H1 (cell line): ENCODE data around the gene TTYH2. TPM values are rescaled to one million over a fixed set of nuclear protein-coding genes. Genes with fewer than 3 reads are reported as not detected.

Source experiments
- CTCF ChIA-PET: fragments of 300-600 bp; sonication (Branson Sonifier 250); formaldehyde crosslinking; loops from one replicate; lab custom pipeline; 2021; ENCODE audit not compliant: partially characterized antibody; lab: Charles Lee
- POLR2A ChIA-PET: fragments of 300-600 bp; sonication (Branson Sonifier 250); formaldehyde crosslinking; loops from one replicate; lab custom pipeline; 2021; ENCODE audit warnings: inconsistent platforms; ENCODE audit not compliant: partially characterized antibody; lab: Charles Lee
- DNase-seq, 2 experiments: peaks; one replicate each; pipeline versions ENCODE4 v3.0.0 to v3.0.0-alpha.2; 2010 to 2022; ENCODE audit warnings: low spot score in 2 of 2, low read depth in 1 of 2, mixed read lengths in 1 of 2
- FAIRE-seq: peaks from 2 replicates; lab custom pipeline; 2011; peaks lifted over from hg19 to GRCh38; lab: Jason Lieb, UNC
- H2AFZ ChIP-seq: 2 replicates; pipeline ENCODE4 v1.8.1; 2012; ENCODE audit warnings: low read length, inconsistent platforms
- H2AK5ac ChIP-seq: 2 replicates; pipeline ENCODE4 v1.6.1; 2013; ENCODE audit warnings: low read depth, low read length
- H2BK120ac ChIP-seq: replicated peaks from 2 replicates; pipeline ENCODE3; 2013; ENCODE audit warnings: low read depth, low read length, inconsistent platforms
- H2BK12ac ChIP-seq: 2 replicates; pipeline ENCODE4 v1.6.1; 2013; ENCODE audit warnings: low read depth, low read length
- H2BK15ac ChIP-seq: 2 replicates; pipeline ENCODE4 v1.6.1; 2013; ENCODE audit warnings: low read length
- H2BK20ac ChIP-seq: 2 replicates; pipeline ENCODE4 v1.6.1; 2013; ENCODE audit warnings: low read length
- H2BK5ac ChIP-seq: 2 replicates; pipeline ENCODE4 v1.6.1; 2013; ENCODE audit warnings: low read depth, low read length
- H3K14ac ChIP-seq: 2 replicates; pipeline ENCODE4 v1.6.1; 2013; ENCODE audit warnings: inconsistent platforms; ENCODE audit not compliant: insufficient read length
- H3K18ac ChIP-seq: 2 replicates; pipeline ENCODE4 v1.6.1; 2013; ENCODE audit warnings: low read length; ENCODE audit errors: extremely low read depth
- H3K23ac ChIP-seq: 2 replicates; pipeline ENCODE4 v1.6.1; 2013; ENCODE audit warnings: inconsistent platforms; ENCODE audit not compliant: insufficient read length
- H3K23me2 ChIP-seq: 2 replicates; pipeline ENCODE4 v1.6.1; 2013; ENCODE audit warnings: low read depth, low read length
- H3K27ac ChIP-seq: 2 replicates; pipeline ENCODE4 v1.6.1; 2011; ENCODE audit warnings: low read depth, low read length, inconsistent platforms
- H3K27me3 ChIP-seq, 4 experiments: replicated peaks in 1 of 4; 1 replicate in 1 of 4; 2 replicates in 3 of 4; pipeline versions ENCODE4 v1.6.1 to v1.8.1; 2011 to 2013; ENCODE audit warnings: low read length in 3 of 4, mild to moderate bottlenecking in 3 of 4, inconsistent platforms in 2 of 4, mixed read lengths in 2 of 4, moderate library complexity in 1 of 4; ENCODE audit not compliant: control insufficient read depth in 3 of 4, insufficient read depth in 3 of 4; ENCODE audit errors: extremely low read depth in 1 of 4
- H3K36me3 ChIP-seq, 4 experiments: 2 replicates each; pipeline versions ENCODE4 v1.6.1 to v1.8.1; 2011 to 2013; ENCODE audit warnings: mild to moderate bottlenecking in 4 of 4, low read length in 3 of 4, moderate library complexity in 2 of 4, control low read depth in 1 of 4, inconsistent platforms in 1 of 4; ENCODE audit not compliant: insufficient read depth in 4 of 4, control insufficient read depth in 2 of 4
- H3K4ac ChIP-seq: replicated peaks from 2 replicates; pipeline ENCODE3; 2013; ENCODE audit warnings: low read length, low read depth, mixed read lengths, inconsistent platforms; ENCODE audit not compliant: insufficient read length
- H3K4me1 ChIP-seq, 4 experiments: replicated peaks in 1 of 4; 1 replicate in 1 of 4; 2 replicates in 3 of 4; pipeline versions ENCODE4 v1.6.1 to v1.8.1; 2011 to 2013; ENCODE audit warnings: low read length in 3 of 4, inconsistent platforms in 2 of 4, mixed read lengths in 1 of 4; ENCODE audit not compliant: insufficient read depth in 4 of 4, control insufficient read depth in 3 of 4
- H3K4me2 ChIP-seq, 2 experiments: 2 replicates each; pipeline versions ENCODE4 v1.6.1 to v1.8.1; 2011 to 2013; ENCODE audit warnings: low read depth in 2 of 2, low read length in 2 of 2, control low read depth in 1 of 2, inconsistent platforms in 1 of 2, mild to moderate bottlenecking in 1 of 2; ENCODE audit not compliant: insufficient read depth in 1 of 2
- H3K4me3 ChIP-seq, 4 experiments: fragments of 200-600, 300-600 bp in 1 of 4; sonication (generic), shearing (Covaris generic), sonication (Bioruptor Twin) in 1 of 4; 2 replicates each; pipeline versions ENCODE4 v1.5.1 to v1.8.1; 2011 to 2016; ENCODE audit warnings: low read length in 4 of 4, low read depth in 3 of 4, control low read depth in 2 of 4, inconsistent platforms in 2 of 4, mild to moderate bottlenecking in 2 of 4, mixed read lengths in 1 of 4, moderate library complexity in 1 of 4; ENCODE audit not compliant: insufficient read depth in 2 of 4; ENCODE audit errors: extremely low read depth in 1 of 4
- H3K56ac ChIP-seq: replicated peaks from 2 replicates; pipeline ENCODE3; 2013; ENCODE audit warnings: low read depth, mild to moderate bottlenecking, mixed read lengths, low read length, inconsistent platforms; ENCODE audit not compliant: insufficient read length
- H3K79me1 ChIP-seq: 2 replicates; pipeline ENCODE4 v1.6.1; 2013; ENCODE audit warnings: low read depth, low read length, control low read depth
- H3K79me2 ChIP-seq, 2 experiments: 2 replicates each; pipeline versions ENCODE4 v1.6.1 to v1.8.1; 2012 to 2013; ENCODE audit warnings: low read length in 2 of 2, mild to moderate bottlenecking in 2 of 2, inconsistent platforms in 1 of 2; ENCODE audit not compliant: insufficient read depth in 2 of 2, control insufficient read depth in 1 of 2
- H3K9ac ChIP-seq, 4 experiments: replicated peaks in 1 of 4; 1 replicate in 1 of 4; 2 replicates in 3 of 4; pipeline versions ENCODE4 v1.6.1 to v1.8.1; 2011 to 2013; ENCODE audit warnings: low read depth in 3 of 4, low read length in 3 of 4, control low read depth in 2 of 4, mild to moderate bottlenecking in 2 of 4, moderate library complexity in 2 of 4, inconsistent platforms in 1 of 4; ENCODE audit errors: extremely low read depth in 1 of 4
- H3K9me3 ChIP-seq, 2 experiments: 2 replicates each; pipeline versions ENCODE4 v1.6.1 to v1.8.1; 2012 to 2013; ENCODE audit warnings: mild to moderate bottlenecking in 2 of 2, moderate library complexity in 2 of 2, control low read depth in 1 of 2, inconsistent platforms in 1 of 2, low read depth in 1 of 2, low read length in 1 of 2, mixed read lengths in 1 of 2; ENCODE audit not compliant: insufficient read depth in 2 of 2
- H4K20me1 ChIP-seq, 2 experiments: replicated peaks in 1 of 2; 2 replicates each; pipeline versions ENCODE3 to v1.8.1; 2011 to 2013; ENCODE audit warnings: inconsistent platforms in 2 of 2, low read length in 2 of 2, mild to moderate bottlenecking in 1 of 2; ENCODE audit not compliant: insufficient read depth in 2 of 2, control insufficient read depth in 1 of 2
- H4K5ac ChIP-seq: 2 replicates; pipeline ENCODE4 v1.6.1; 2013; ENCODE audit warnings: low read length, low read depth, mixed read lengths, inconsistent platforms; ENCODE audit not compliant: insufficient read length
- H4K8ac ChIP-seq: 2 replicates; pipeline ENCODE4 v1.8.0; 2013; ENCODE audit warnings: mild to moderate bottlenecking, moderate library complexity, low read length, inconsistent platforms; ENCODE audit not compliant: insufficient read depth; ENCODE audit errors: extremely low read depth
- H4K91ac ChIP-seq: replicated peaks from 2 replicates; pipeline ENCODE3; 2013; ENCODE audit warnings: low read length, mixed read lengths, inconsistent platforms; ENCODE audit not compliant: insufficient read length
- BACH1 ChIP-seq: IDR thresholded peaks from 2 replicates; pipeline ENCODE4 v1.6.1; 2012; ENCODE audit warnings: low read length, improper control_type of control experiment
- GTF2F1 ChIP-seq: IDR thresholded peaks from 2 replicates; pipeline ENCODE4 v1.6.1; 2012; ENCODE audit warnings: low read depth, low read length, improper control_type of control experiment, borderline replicate concordance
- POLR2A ChIP-seq, 2 experiments: IDR thresholded peaks; 1 replicate in 1 of 2; 2 replicates in 1 of 2; pipeline ENCODE4 v1.6.1; 2011; ENCODE audit warnings: low read depth in 2 of 2, low read length in 2 of 2, mild to moderate bottlenecking in 2 of 2; ENCODE audit errors: control extremely low read depth in 1 of 2
- SAP30 ChIP-seq: fragments of 300-600 bp; sonication (generic); IDR thresholded peaks from 2 replicates; pipeline ENCODE4 v1.7.1; 2012; ENCODE audit warnings: low read length, moderate library complexity, mild to moderate bottlenecking, inconsistent platforms; ENCODE audit not compliant: insufficient read depth, insufficient replicate concordance
- WGBS, 2 experiments: shearing (Covaris generic) in 1 of 2; methylation state at CpG; one replicate each; pipeline versions ENCODE4 v1.1.6 to v1.1.7; 2013 to 2015; ENCODE audit warnings: low lambda C conversion rate in 2 of 2, mixed read lengths in 2 of 2, inconsistent platforms in 1 of 2, low coverage in 1 of 2, missing lambda C conversion rate in 1 of 2; ENCODE audit not compliant: insufficient replicate concordance in 2 of 2, insufficient coverage in 1 of 2, insufficient read length in 1 of 2; ENCODE audit errors: extremely low coverage in 1 of 2, missing lambda C conversion rate in 1 of 2; 5-methylcytosine and 5-hydroxymethylcytosine counted together
- polyA plus RNA-seq, 7 experiments: library from polyadenylated mRNA; depleted of rRNA in 3 of 7; stranded (reverse) in 5 of 7; unstranded in 2 of 7; fragments of >200 nt in 5 of 7; fragments of 200-250 nt in 2 of 7; gene quantifications; 1 replicate in 5 of 7; 2 replicates in 1 of 7; 4 replicates in 1 of 7; pipeline versions ENCODE4 v1.2.1 to v1.2.3, GENCODE V29; 2011 to 2013; ENCODE audit warnings: missing spikeins in 2 of 7, mixed read lengths in 2 of 7
- total RNA-seq: library from RNA; stranded (reverse); fragmentation: NEBNext Ultra II Directional; extraction: Animal tissue kit (Norgen Biotek cat#: 25700); gene quantifications from 2 replicates; pipeline ENCODE4 v1.2.1, GENCODE V29; 2021

The TTYH2 gene
- total and polyA plus RNA-seq, 2 of the 8 experiments (the other 6 are each of a cell fraction or from before 2014, with no cell fraction given) = 3.2 to 9.2 TPM

DNA sequence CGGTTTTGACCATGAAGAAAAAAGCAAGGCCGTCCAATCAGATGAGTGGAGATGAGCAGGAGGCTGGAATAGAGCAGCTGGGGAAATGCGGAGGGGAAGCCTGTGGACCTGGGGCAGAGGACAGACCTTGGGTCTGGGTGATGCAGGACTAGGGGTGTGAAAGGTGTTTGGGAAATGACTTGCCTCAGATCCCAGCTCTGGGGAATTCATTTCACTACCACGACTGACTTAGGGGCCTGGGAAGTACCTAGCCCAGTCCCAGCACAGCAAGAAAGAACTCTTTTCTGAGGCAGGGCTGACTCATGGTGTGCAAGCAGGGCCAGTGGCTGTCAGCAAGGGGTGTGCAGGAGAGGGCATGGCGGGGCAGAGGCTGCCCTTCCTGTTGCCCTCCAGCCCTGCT lies 75.4 kb downstream of the TTYH2 start:
- H3K23me2 ChIP-seq = peaks cover 5% of the 10 kb centered on the region; the same call in 1 of the 2 replicates
- H3K14ac ChIP-seq = no peak overlapping the region
- no peaks in the 10 kb centered on the region for H4K20me1 ChIP-seq
- no peak overlapping the region for H3K4me3 ChIP-seq
- H3K56ac ChIP-seq = no peak overlapping the region
- FAIRE-seq = no peak
- H3K9ac ChIP-seq = no peak overlapping the region
- no peak overlapping the region for H2BK5ac ChIP-seq
- no peaks in the 10 kb centered on the region for H3K36me3 ChIP-seq
- no peak for DNase-seq
- no peak overlapping the region for H4K91ac ChIP-seq
- H2AK5ac ChIP-seq = no peak overlapping the region
- POLR2A ChIA-PET = no interaction called here
- H3K79me2 ChIP-seq = no peaks in the 10 kb centered on the region
- no peak overlapping the region for H2BK12ac ChIP-seq
- H3K23ac ChIP-seq = no peak overlapping the region
- no peak overlapping the region for H4K5ac ChIP-seq
- no peaks in the 10 kb centered on the region for H3K27me3 ChIP-seq
- peaks cover 0 to 6% (median 4%) of the 10 kb centered on the region in 4 experiments; a peak in 3 of 7 replicates for H3K4me1 ChIP-seq
- no peak overlapping the region for H3K4me2 ChIP-seq
- no peak overlapping the region for H2BK15ac ChIP-seq
- H4K8ac ChIP-seq = no peak overlapping the region
- CTCF ChIA-PET = interaction anchor here (0.6 to 9.1 kb wide), 2 partner anchors 9 to 16 kb away, joined by 3 to 106 read pairs; no protein-coding TSS in a partner anchor
- no peak overlapping the region for H2BK120ac ChIP-seq
- H3K18ac ChIP-seq = peak overlapping the region; percentile 13; the same call in 1 of the 2 replicates
- no peak overlapping the region for H3K4ac ChIP-seq
- H2BK20ac ChIP-seq = no peak overlapping the region
- no peaks in the 10 kb centered on the region for H3K9me3 ChIP-seq
- no peak overlapping the region for H2AFZ ChIP-seq
- H3K79me1 ChIP-seq = no peaks in the 10 kb centered on the region
- H3K27ac ChIP-seq = no peak overlapping the region
- WGBS, 2 experiments = 86% methylated on average over 5 of the region's 5 CpGs; no CpG with 5 or more reads in 1 of the 2 experiments
- TF ChIP-seq POLR2A (IDR thresholded peaks at IDR 0.05; ENCODE audit: control extremely low read depth in 1 of 2, low read depth in 2 of 2, low read length in 2 of 2) = no peak
- no peak for TF ChIP-seq SAP30
- TF ChIP-seq GTF2F1 = no peak
- no peak for TF ChIP-seq BACH1
